NCI-H2107 treated with DMSO at 0.1 percent for 48 hours (cell line): ENCODE data around the gene OSBPL2.

Experiments
- DNase-seq: peaks from one replicate; lab custom pipeline; 2025; ENCODE audit not compliant: unreplicated experiment; lab: John Stamatoyannopoulos, UW

Gene OSBPL2

GRCh38 chr20:62277253-62277652 is 38.9 kb downstream of the OSBPL2 start:
- DNase-seq: no peak

DNA sequence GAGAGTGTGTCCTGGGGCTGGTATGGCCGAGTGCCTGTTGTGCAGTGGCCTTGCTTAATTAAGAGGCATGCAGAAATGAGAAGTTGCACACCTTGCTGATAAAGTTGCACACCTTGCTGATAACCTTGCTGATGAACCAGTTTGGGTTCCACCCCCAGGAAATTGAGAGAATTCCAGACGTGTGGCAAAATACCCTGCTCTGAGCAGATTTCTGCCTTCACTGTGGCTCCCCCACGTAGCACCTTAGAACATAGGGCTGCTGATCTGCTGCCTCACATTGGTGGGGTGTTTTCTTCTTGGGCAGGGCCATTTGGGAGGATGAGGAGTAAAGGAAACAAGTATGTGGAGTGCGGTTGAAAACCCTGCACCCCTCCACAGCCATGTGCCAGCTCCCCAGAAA is 42.0 kb downstream of the OSBPL2 start:
- no peak for DNase-seq

DNA sequence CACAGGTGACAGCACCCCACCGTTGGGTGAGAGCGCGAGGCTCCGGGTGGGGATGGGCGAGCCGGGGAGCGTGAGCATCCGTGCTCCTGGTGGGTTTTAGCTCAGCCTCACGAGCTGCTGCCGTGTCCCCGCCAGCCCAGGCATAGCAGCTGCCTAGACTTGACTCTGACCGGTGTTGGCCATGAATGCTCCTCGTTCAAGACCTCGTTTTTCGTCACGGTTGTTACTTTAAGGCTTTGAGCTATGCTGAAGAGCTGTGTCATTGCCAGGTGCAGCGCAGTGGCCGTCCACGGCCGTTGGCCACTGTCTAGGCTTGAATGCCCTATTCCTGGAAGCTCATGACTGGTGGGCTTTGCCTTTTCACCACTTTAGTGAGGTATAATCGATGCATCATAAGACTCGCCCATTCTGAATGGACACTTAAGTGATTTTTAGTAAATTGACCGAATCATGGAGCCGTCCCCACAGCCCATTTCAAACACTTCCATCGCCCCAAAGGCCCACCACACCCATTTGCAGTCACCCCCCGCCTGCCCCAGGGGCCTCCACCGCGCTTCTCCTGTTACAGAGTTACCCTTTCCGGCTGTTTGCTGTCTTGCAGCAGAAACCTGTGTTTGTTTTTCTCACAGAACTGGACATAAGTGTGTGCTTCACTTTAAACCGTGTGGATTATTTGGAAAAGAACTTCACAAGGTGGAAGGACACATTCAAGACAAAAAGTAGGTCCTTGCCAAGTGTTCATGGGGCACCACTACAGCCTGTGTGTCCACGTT is 43.0 kb downstream of the OSBPL2 start:
- peak; percentile 34 for DNase-seq

GRCh38 chr20:62282103-62282502 is 43.8 kb downstream of the OSBPL2 start:
- DNase-seq: no peak

- DNase-seq: no peak
Measured at GRCh38 chr20:62282877-62283503, 44.7 kb downstream of the OSBPL2 start.

- DNase-seq: no peak
Measured at GRCh38 chr20:62284448-62284847, 46.1 kb downstream of the OSBPL2 start.

- DNase-seq: no peak
Measured at GRCh38 chr20:62285151-62285550, 46.8 kb downstream of the OSBPL2 start.

DNA sequence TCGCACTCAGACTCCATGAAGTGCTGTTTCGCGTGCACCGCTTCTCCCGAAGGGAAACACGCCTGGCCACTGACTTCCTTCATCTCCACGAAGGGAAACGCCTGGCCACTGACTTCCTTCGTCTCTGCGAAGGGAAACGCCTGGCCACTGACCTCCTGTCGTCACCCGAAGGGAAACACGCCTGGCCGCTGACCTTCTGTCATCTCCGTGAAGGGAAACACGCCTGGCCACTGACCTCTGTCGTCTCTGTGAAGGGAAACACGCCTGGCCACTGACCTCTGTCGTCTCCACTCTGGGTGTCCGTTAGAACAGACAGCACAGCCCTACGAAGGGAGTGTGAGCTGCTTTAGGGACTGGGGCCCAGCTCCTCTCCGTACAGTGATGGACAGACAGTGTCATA is 47.4 kb downstream of the OSBPL2 start:
- no peak for DNase-seq

GRCh38 chr20:62286493-62287064 is 48.3 kb downstream of the OSBPL2 start:
- DNase-seq: no peak

DNA sequence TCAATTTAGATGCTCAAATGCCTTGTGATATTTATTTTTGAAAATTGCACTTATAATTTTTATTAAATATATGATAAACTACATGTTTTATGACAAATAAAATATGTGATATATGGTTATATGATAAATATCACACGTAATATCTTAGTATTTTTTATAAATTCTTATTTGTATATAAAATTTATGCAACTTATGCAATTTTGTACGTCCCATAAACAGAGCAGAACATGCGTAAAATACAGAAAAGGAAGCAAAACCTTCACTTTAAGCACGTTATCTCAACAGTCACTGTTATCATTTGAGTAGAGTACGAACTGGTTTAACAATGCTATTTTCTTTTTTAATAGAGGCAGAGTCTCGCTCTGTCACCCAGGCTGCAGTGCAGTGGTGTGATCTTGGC is 48.8 kb downstream of the OSBPL2 start:
- DNase-seq: no peak

- DNase-seq: peak; percentile 39
Measured at GRCh38 chr20:62287759-62288534, 49.6 kb downstream of the OSBPL2 start.

- DNase-seq: peak; percentile 42
Measured at GRCh38 chr20:62288535-62289105, 50.3 kb downstream of the OSBPL2 start.

GRCh38 chr20:62289131-62289530 is 50.8 kb downstream of the OSBPL2 start:
- DNase-seq: no peak

- DNase-seq: no peak
Measured at GRCh38 chr20:62289898-62290297, 51.6 kb downstream of the OSBPL2 start.

- DNase-seq: no peak
Measured at GRCh38 chr20:62291251-62292066, 53.1 kb downstream of the OSBPL2 start.

DNA sequence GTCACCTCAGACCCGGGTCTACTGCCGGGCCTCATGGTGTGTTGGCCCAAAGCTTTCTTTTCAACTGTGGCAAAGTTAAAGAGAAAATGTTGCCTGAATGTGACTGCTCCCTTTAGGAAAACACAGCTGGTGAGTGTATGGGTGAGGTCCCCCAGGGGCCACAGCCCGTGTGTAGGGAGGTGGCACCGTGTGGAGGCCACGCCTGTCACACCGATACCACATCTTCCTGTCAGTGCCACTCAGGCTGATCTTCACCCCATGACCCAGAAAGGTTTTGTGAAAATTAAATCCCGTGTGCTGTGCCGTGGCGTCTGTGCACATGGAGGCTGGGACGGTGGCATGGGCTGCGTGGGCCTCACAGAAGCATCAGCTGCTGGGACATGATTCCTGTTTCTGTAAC is 53.8 kb downstream of the OSBPL2 start:
- no peak for DNase-seq

DNA sequence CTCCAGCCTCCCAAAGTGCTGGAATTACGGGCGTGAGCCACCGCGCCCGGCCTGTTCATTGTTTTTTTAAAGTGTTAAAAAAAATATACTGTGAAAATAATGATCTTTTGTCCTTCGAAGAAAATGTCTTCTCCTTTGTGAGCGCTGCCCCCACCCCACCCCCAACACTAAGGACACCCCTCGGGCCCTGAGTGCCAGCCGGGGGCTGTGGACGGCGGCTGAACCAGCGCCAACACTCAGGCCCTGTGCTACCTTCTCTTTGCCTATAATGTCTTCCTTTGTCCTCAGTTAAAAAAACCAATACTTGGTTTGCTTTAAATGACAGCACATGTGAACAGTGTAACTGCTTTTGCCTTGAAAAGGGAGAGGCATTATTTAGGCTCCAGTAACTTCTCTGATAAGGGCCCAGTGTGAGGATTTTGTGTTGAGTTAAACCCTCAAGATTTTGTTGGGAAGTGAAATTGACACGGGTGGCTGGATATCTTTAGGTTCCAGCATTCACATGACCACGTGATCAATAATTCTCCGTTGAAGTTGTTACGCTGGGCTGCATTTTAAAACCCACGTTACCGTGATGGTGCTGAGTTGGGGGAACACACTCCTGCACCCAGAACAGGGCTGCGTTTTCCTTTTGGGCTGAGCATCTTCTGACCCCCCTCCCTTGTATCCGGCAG is 54.9 kb downstream of the OSBPL2 start:
- DNase-seq: no peak

GRCh38 chr20:62293946-62294345 is 55.6 kb downstream of the OSBPL2 start:
- DNase-seq: no peak

GRCh38 chr20:62294516-62294915 is 56.2 kb downstream of the OSBPL2 start:
- DNase-seq: no peak
